Measurements from ENCODE around the gene FGF1. TPM values are rescaled to one million over a fixed set of nuclear protein-coding genes. Genes with fewer than 3 reads are reported as not detected.
A peak's percentile ranks its signal among the peaks of the same experiment; 100 is the strongest.

Gene FGF1
- total RNA-seq, 4 donors from 2014 or later = 0.51 to 5.7 (median 1.7) TPM; not detected in 1

GRCh38 chr5:142551338-142552067 is 134.4 kb downstream of the FGF1 start:
- H3K4me1 ChIP-seq = no peaks in the 10 kb centered on the region
- no peak for TF ChIP-seq CTCF (IDR thresholded peaks at IDR 0.05)
- TF ChIP-seq POLR2A (IDR thresholded peaks at IDR 0.05) = no peak
- H3K9me3 ChIP-seq = no peaks in the 10 kb centered on the region
- peak in 1 of 2 donors; percentile 17 for DNase-seq
- peaks cover 0 to 9% of the 10 kb centered on the region in 2 donors for H3K27me3 ChIP-seq
- intact Hi-C loops (cut with DNase I; ENCODE audit: low total_unique reads) = no loop called here
- no peak overlapping the region for H3K27ac ChIP-seq
- peak overlapping the region; percentile 11 to 19 for H3K4me3 ChIP-seq
- no peaks in the 10 kb centered on the region for H3K36me3 ChIP-seq

DNA sequence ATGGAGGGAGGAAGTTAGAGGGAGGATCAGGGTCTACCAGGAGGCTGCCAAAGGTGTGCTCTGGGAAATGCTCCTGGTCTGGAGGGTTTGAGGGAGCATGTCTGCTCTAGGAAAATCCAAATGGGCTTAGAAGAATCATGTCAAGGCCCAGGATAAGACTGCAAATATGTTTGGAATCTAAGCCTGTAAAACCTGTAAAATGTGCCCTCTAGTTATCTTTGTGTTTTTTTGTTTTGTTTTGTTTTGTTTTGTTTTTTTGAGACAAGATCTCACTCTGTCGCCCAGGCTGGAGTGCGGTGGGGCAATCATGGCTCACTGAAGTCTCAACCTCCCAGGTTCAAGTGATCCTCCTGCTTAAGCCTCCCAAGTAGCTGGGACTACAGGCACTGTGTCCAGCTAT is 135.4 kb downstream of the FGF1 start:
- intact Hi-C loops (cut with DNase I; ENCODE audit: low total_unique reads) = no loop called here
- Histone ChIP-seq H3K36me3 (no peaks in the 10 kb centered on the region), H3K27ac (no peak overlapping the region), H3K4me3 (no peak overlapping the region), H3K27me3 (peaks cover 0 to 9% of the 10 kb centered on the region in 2 donors), H3K9me3 (no peaks in the 10 kb centered on the region), H3K4me1 (no peaks in the 10 kb centered on the region)
- TF ChIP-seq POLR2A (IDR thresholded peaks at IDR 0.05) (no peak), CTCF (IDR thresholded peaks at IDR 0.05) (no peak)
- no peak for DNase-seq

- Histone ChIP-seq H3K4me3 (no peak overlapping the region), H3K9me3 (no peaks in the 10 kb centered on the region), H3K27ac (no peak overlapping the region), H3K36me3 (no peaks in the 10 kb centered on the region), H3K4me1 (no peaks in the 10 kb centered on the region), H3K27me3 (peaks cover 0 to 9% of the 10 kb centered on the region in 2 donors)
- intact Hi-C loops (cut with DNase I; ENCODE audit: low total_unique reads) = no loop called here
- no peak for DNase-seq
- no peak for TF ChIP-seq POLR2A (IDR thresholded peaks at IDR 0.05)
- no peak for TF ChIP-seq CTCF (IDR thresholded peaks at IDR 0.05)
These were observed 136.1 kb downstream of the FGF1 start for GRCh38 chr5:142549834-142550233.

DNA sequence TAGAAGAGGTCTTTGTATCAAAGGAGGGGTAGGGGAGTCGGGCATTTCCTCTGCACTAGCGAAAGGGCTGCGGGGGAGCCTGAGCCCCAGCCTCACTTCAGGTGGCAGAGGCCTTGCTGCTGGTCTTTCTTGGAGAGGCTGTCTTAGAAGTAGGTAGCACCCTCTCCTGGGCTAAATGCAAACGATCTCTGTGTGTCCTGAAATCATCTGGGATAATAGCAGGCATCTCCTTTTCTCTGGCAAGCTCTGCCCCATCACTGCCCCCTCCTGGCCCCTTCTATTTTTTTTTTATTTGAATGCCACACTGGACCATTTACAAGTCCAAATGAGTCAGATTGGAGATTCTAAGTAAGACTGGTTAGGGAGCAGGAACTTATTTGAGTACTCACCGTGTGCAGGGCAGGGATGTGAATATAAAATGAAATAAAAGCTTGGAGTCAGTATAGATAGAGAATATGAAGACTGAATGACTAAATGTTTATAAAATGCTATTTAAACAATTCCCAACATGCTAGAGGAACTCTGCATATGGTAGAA is 137.1 kb downstream of the FGF1 start:
- peak; percentile 40 to 54 for DNase-seq
- intact Hi-C loops (cut with DNase I; ENCODE audit: low total_unique reads) = no loop called here
- no peak overlapping the region for H3K4me3 ChIP-seq
- H3K36me3 ChIP-seq = no peaks in the 10 kb centered on the region
- H3K4me1 ChIP-seq = no peaks in the 10 kb centered on the region
- no peaks in the 10 kb centered on the region for H3K9me3 ChIP-seq
- no peak overlapping the region for H3K27ac ChIP-seq
- peak; percentile 45 to 71 (median 65) for TF ChIP-seq CTCF (IDR thresholded peaks at IDR 0.05)
- no peak for TF ChIP-seq POLR2A (IDR thresholded peaks at IDR 0.05)
- peaks cover 0 to 9% of the 10 kb centered on the region in 2 donors for H3K27me3 ChIP-seq

All from uterus (tissue), 4 donors.